HEK293 (cell line): Measurements from ENCODE around the gene COL5A2.

Experiments used
- CTCF ChIA-PET: fragments of 350-600 bp; formaldehyde crosslinking; extraction: SDS; loops from one replicate; lab custom pipeline; 2021; ENCODE audit warnings: antibody characterized with exemption; lab: Yijun Ruan, JAX
- POLR2A ChIA-PET: fragments of 300-600 bp; formaldehyde crosslinking; extraction: SDS; loops from one replicate; lab custom pipeline; 2020; ENCODE audit warnings: antibody characterized with exemption, inconsistent platforms; lab: Yijun Ruan, JAX
- H3K27ac ChIP-seq: fragments of 200-500 bp; sonication (Bioruptor generic); 2 replicates; pipeline ENCODE4 v1.5.1; 2014; ENCODE audit warnings: low read depth, low read length, control low read depth, inconsistent platforms; ENCODE audit errors: extremely low read depth
- H3K36me3 ChIP-seq, 2 experiments: fragments of 200-500 bp in 1 of 2; sonication (Bioruptor generic) in 1 of 2; 1 replicate in 1 of 2; 2 replicates in 1 of 2; pipeline ENCODE4 v1.5.1; 2014 to 2017; ENCODE audit warnings: inconsistent platforms in 2 of 2, low read length in 2 of 2; ENCODE audit not compliant: control insufficient read depth in 2 of 2, insufficient read depth in 1 of 2
- H3K4me1 ChIP-seq: fragments of 200-500 bp; sonication (Bioruptor generic); 2 replicates; pipeline ENCODE4 v1.5.1; 2014; ENCODE audit warnings: mild to moderate bottlenecking, low read length, inconsistent platforms; ENCODE audit not compliant: control insufficient read depth, insufficient read depth
- H3K4me3 ChIP-seq: 2 replicates; pipeline ENCODE4 v1.5.1; 2011; ENCODE audit warnings: low read depth, mild to moderate bottlenecking, control low read depth, low read length, moderate library complexity
- H3K9me3 ChIP-seq: fragments of 200-500 bp; sonication (Bioruptor generic); 2 replicates; pipeline ENCODE4 v1.5.1; 2014; ENCODE audit warnings: low read depth, low read length, inconsistent platforms; ENCODE audit not compliant: control insufficient read depth, insufficient read depth
- GFI1B ChIP-seq: fragments of 450-650 bp; formaldehyde crosslinking; IDR thresholded peaks from 2 replicates; pipeline ENCODE4 v1.5.1; 2016; ENCODE audit warnings: missing biosample characterization, missing genetic modification characterization
- KLF8 ChIP-seq: fragments of 450-650 bp; formaldehyde crosslinking; IDR thresholded peaks from 2 replicates; pipeline ENCODE4 v1.5.1; 2016; ENCODE audit warnings: missing biosample characterization, missing genetic modification characterization
- ZBTB44 ChIP-seq: fragments of 450-650 bp; IDR thresholded peaks from 2 replicates; pipeline ENCODE4 v1.5.1; 2018; ENCODE audit warnings: missing biosample characterization, mild to moderate bottlenecking, missing genetic modification characterization
- ZBTB8A ChIP-seq: fragments of 450-650 bp; formaldehyde crosslinking; IDR thresholded peaks from 2 replicates; pipeline ENCODE4 v1.5.1; 2016; ENCODE audit warnings: missing biosample characterization, missing genetic modification characterization
- ZNF16 ChIP-seq: fragments of 450-650 bp; formaldehyde crosslinking; IDR thresholded peaks from 2 replicates; pipeline ENCODE4 v1.5.1; 2016; ENCODE audit warnings: low read depth, missing biosample characterization, missing genetic modification characterization
- ZNF19 ChIP-seq: fragments of 450-650 bp; formaldehyde crosslinking; IDR thresholded peaks from 2 replicates; pipeline ENCODE4; 2016; ENCODE audit warnings: missing biosample characterization, missing genetic modification characterization, low read depth
- ZNF211 ChIP-seq: fragments of 450-650 bp; formaldehyde crosslinking; IDR thresholded peaks from 2 replicates; pipeline ENCODE4 v1.5.1; 2016; ENCODE audit warnings: low read depth, missing biosample characterization, missing genetic modification characterization
- ZNF214 ChIP-seq: fragments of 450-650 bp; formaldehyde crosslinking; IDR thresholded peaks from 2 replicates; pipeline ENCODE4 v1.5.1; 2017; ENCODE audit warnings: missing biosample characterization, mild to moderate bottlenecking, missing genetic modification characterization, borderline replicate concordance
- ZNF335 ChIP-seq: fragments of 450-650 bp; formaldehyde crosslinking; conservative IDR thresholded peaks from 2 replicates; pipeline ENCODE4 v1.5.1; 2016; ENCODE audit warnings: missing biosample characterization, missing genetic modification characterization
- ZNF571 ChIP-seq: fragments of 450-650 bp; formaldehyde crosslinking; IDR thresholded peaks from 2 replicates; pipeline ENCODE4 v1.5.0; 2017; ENCODE audit warnings: missing biosample characterization, missing genetic modification characterization
- ZSCAN23 ChIP-seq: fragments of 450-650 bp; formaldehyde crosslinking; IDR thresholded peaks from 2 replicates; pipeline ENCODE4 v1.5.1; 2016; ENCODE audit warnings: missing biosample characterization, missing genetic modification characterization
- TF ChIP-seq, protein P1 (sequence below): IDR thresholded peaks from 2 replicates; pipeline ENCODE4 v1.6.1; 2011; ENCODE audit warnings: mild to moderate bottlenecking, low read depth, low read length, borderline replicate concordance
- TF ChIP-seq, protein P2 (sequence below): fragments of 450-650 bp; formaldehyde crosslinking; conservative IDR thresholded peaks from 2 replicates; pipeline ENCODE4 v1.5.1; 2016; ENCODE audit warnings: low read depth, missing biosample characterization, missing genetic modification characterization
- TF ChIP-seq, protein P3 (sequence below): fragments of 450-650 bp; formaldehyde crosslinking; IDR thresholded peaks from 2 replicates; pipeline ENCODE4 v1.5.1; 2016; ENCODE audit warnings: missing biosample characterization, missing genetic modification characterization
- TF ChIP-seq, protein P4 (sequence below): fragments of 450-650 bp; formaldehyde crosslinking; IDR thresholded peaks from 2 replicates; pipeline ENCODE4 v1.5.1; 2016; ENCODE audit warnings: missing biosample characterization, missing genetic modification characterization

Gene COL5A2

DNA sequence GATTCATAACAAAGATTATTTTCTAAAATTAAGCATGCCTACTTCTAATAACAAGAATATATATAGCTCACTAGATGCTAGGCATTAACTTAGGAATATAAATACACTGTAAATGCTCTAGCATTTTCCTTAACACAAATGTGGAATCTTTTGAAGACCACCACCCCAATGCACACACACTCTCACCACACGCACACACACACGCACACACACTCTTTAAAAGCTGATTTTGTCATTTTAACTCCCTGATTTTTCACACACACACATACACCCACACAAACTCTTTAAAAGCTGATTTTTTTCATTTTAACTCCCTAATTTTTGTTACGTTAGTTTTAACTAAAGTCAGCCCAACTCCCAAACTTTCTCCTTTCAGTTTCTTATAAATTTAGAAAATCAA, 3.0 kb downstream of the COL5A2 start:
- H3K27ac ChIP-seq = no peak overlapping the region
- TF ChIP-seq, protein P1, sequence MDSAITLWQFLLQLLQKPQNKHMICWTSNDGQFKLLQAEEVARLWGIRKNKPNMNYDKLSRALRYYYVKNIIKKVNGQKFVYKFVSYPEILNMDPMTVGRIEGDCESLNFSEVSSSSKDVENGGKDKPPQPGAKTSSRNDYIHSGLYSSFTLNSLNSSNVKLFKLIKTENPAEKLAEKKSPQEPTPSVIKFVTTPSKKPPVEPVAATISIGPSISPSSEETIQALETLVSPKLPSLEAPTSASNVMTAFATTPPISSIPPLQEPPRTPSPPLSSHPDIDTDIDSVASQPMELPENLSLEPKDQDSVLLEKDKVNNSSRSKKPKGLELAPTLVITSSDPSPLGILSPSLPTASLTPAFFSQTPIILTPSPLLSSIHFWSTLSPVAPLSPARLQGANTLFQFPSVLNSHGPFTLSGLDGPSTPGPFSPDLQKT = no peak
- TF ChIP-seq ZNF16 (tag by site-specific recombination) (no peak), ZNF571 (no peak), ZBTB44 (tag by site-specific recombination) (no peak), ZNF19 (tag by site-specific recombination) (no peak), ZNF211 (tag by site-specific recombination) (no peak), ZBTB8A (tag by site-specific recombination) (no peak), ZNF214 (tag by site-specific recombination) (no peak), ZNF335 (tag by site-specific recombination) (no peak), GFI1B (no peak), ZSCAN23 (tag by site-specific recombination) (no peak), KLF8 (tag by site-specific recombination) (no peak)
- TF ChIP-seq, protein P2, sequence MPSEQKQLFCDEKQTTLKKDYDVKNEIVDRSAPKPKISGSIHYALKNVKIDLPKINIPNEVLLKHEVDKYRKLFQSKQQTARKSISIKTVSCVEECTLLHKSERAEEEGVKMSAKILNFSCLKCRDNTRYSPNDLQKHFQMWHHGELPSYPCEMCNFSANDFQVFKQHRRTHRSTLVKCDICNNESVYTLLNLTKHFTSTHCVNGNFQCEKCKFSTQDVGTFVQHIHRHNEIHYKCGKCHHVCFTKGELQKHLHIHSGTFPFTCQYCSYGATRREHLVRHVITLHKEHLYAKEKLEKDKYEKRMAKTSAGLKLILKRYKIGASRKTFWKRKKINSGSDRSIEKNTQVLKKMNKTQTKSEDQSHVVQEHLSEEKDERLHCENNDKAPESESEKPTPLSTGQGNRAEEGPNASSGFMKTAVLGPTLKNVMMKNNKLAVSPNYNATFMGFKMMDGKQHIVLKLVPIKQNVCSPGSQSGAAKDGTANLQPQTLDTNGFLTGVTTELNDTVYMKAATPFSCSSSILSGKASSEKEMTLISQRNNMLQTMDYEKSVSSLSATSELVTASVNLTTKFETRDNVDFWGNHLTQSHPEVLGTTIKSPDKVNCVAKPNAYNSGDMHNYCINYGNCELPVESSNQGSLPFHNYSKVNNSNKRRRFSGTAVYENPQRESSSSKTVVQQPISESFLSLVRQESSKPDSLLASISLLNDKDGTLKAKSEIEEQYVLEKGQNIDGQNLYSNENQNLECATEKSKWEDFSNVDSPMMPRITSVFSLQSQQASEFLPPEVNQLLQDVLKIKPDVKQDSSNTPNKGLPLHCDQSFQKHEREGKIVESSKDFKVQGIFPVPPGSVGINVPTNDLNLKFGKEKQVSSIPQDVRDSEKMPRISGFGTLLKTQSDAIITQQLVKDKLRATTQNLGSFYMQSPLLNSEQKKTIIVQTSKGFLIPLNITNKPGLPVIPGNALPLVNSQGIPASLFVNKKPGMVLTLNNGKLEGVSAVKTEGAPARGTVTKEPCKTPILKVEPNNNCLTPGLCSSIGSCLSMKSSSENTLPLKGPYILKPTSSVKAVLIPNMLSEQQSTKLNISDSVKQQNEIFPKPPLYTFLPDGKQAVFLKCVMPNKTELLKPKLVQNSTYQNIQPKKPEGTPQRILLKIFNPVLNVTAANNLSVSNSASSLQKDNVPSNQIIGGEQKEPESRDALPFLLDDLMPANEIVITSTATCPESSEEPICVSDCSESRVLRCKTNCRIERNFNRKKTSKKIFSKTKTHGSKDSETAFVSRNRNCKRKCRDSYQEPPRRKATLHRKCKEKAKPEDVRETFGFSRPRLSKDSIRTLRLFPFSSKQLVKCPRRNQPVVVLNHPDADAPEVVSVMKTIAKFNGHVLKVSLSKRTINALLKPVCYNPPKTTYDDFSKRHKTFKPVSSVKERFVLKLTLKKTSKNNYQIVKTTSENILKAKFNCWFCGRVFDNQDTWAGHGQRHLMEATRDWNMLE (tag by site-specific recombination) = no peak
- TF ChIP-seq, protein P3, sequence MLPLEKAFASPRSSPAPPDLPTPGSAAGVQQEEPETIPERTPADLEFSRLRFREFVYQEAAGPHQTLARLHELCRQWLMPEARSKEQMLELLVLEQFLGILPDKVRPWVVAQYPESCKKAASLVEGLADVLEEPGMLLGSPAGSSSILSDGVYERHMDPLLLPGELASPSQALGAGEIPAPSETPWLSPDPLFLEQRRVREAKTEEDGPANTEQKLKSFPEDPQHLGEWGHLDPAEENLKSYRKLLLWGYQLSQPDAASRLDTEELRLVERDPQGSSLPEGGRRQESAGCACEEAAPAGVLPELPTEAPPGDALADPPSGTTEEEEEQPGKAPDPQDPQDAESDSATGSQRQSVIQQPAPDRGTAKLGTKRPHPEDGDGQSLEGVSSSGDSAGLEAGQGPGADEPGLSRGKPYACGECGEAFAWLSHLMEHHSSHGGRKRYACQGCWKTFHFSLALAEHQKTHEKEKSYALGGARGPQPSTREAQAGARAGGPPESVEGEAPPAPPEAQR (tag by site-specific recombination) = no peak
- TF ChIP-seq, protein P4, sequence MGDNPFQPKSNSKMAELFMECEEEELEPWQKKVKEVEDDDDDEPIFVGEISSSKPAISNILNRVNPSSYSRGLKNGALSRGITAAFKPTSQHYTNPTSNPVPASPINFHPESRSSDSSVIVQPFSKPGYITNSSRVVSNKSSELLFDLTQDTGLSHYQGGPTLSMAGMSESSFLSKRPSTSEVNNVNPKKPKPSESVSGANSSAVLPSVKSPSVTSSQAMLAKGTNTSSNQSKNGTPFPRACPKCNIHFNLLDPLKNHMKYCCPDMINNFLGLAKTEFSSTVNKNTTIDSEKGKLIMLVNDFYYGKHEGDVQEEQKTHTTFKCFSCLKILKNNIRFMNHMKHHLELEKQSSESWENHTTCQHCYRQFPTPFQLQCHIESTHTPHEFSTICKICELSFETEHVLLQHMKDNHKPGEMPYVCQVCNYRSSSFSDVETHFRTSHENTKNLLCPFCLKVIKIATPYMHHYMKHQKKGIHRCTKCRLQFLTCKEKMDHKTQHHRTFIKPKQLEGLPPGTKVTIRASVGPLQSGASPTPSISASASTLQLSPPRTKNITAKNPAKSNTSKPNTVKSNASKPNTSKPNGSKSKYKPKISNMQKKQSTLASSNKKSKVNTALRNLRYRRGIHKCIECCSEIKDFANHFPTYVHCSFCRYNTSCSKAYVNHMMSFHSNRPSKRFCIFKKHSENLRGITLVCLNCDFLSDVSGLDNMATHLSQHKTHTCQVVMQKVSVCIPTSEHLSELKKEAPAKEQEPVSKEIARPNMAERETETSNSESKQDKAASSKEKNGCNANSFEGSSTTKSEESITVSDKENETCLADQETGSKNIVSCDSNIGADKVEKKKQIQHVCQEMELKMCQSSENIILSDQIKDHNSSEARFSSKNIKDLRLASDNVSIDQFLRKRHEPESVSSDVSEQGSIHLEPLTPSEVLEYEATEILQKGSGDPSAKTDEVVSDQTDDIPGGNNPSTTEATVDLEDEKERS (tag by site-specific recombination) = no peak
- TF ChIP-seq, all 188 proteins: peak for 0
- CTCF ChIA-PET = interaction anchor here (0.6 to 0.9 kb wide), 4 partner anchors 17 to 355 kb away, joined by 3 to 5 read pairs (median 4); no protein-coding TSS in a partner anchor
- POLR2A ChIA-PET = no interaction called here
- no peaks in the 10 kb centered on the region for H3K9me3 ChIP-seq
- no peaks in the 10 kb centered on the region for H3K36me3 ChIP-seq
- no peak overlapping the region for H3K4me3 ChIP-seq
- no peaks in the 10 kb centered on the region for H3K4me1 ChIP-seq
